HL-60/S4 treated with phorbol 12-myristate 13-acetate at 8.2 ng/mL for 4 days and 3 days (cell line): ENCODE measurements around the gene APLP1.

Source experiments
- in situ Hi-C: fragments of 300-500 bp; cut with MboI; formaldehyde crosslinking; loops from 2 replicates; pipeline ENCODE4 v1.15.0; 2022; ENCODE audit warnings: low sequenced_read_pairs

APLP1 gene

DNA sequence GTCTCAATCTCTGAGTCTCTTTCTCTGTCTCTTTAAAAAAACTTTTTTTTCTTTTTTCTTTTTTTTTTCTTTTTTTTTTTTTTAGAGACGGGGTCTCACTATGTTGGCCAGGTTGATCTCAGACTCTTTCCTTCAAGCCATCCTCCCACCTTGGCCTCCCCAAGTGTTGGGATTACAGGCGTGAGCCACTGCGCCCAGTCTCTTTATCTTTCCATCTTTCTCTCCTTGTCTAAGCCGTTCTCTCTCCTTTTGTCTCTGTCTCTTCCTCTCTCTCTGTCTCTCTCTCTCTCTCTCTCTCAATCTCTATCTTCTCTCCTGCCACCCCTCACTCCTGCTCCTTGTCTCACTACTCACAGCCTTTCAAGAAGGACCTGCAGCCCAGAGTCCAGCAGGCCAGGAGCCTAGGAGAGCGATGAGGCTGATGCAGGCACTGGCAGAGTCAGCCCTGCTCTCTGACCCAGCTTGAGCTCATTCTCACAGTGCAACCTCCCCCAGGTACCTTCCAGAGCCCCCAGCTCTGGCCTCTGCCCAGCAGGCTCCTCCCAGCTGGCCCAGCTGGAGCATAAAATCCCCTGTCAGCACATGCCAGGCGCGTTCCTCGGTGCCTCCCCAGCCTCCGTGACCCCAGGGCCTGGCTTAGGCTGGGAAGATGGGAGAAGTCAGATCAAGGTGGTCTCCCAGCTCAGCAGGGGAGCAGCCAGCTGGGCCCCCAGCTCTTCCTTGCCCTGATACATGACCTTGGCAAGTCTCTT, 16.2 kb upstream of the APLP1 start, which contains the start of gene NPHS1:
Gene NPHS1 (minus strand): TSS at position 476 of the 752 bp plus-strand sequence. CDS start 667 bp downstream, outside the sequence.
- in situ Hi-C loops, result no loop called here

DNA sequence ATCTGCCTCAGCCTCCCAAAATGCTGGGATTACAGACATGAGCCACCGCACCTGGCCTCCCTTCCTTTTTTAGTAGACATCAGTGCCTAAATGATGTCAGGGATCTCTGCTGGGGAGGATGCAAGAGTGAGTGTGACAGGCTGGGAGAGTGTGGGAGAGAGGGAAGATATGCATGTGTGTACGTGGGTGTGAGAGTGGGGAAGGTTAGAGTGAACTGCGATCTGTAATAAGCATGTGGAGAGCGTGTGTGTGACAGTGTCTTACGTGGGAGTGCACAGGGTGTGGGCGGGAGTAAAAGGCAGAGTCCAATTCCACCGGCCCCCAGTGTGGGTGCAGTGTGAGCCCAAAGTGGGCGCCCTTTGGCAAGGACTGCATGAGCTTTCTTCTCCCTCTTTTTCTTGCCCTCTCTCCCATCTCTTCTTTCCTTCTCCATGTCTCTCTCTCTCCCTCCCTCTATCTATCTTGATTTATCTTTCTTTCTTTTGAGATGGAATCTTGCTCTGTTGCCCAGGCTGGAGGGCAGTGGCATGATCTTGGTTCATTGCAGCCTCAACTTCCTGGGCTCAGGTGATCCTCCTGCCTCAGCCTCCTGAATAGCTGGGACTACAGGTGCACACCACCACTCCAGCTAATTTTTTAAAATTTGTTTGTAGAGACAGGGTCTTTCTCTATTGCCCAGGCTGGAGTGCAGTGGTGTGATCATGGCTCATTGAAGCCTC, 15.2 kb upstream of the APLP1 start:
- in situ Hi-C loops, result no loop called here

DNA sequence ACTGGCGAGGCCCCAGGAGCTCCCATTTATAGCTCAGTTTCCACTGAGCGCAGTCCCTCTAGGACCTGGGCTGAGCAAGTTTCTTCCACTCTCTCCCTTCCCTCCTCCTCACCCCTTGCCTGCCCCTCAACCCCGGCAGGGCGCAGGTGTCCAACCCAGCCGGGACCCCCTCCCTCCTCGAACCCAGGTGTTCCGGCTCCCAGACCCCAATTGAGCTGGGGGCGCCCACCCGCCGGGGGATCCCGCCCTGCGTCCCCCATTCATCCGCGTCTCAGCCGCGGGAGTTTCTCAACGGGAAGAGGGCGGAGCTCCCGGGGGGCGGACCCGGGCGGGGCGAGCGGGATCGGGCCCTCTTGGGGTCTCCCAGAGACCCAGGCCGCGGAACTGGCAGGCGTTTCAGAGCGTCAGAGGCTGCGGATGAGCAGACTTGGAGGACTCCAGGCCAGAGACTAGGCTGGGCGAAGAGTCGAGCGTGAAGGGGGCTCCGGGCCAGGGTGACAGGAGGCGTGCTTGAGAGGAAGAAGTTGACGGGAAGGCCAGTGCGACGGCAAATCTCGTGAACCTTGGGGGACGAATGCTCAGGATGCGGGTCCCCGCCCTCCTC, 11.7 kb upstream of the APLP1 start, which contains the start of gene KIRREL2:
Gene KIRREL2 (plus strand): TSS at position 366 of the 604 bp plus-strand sequence. CDS start 209 bp downstream, at position 575.
- in situ Hi-C loops, result no loop called here

DNA sequence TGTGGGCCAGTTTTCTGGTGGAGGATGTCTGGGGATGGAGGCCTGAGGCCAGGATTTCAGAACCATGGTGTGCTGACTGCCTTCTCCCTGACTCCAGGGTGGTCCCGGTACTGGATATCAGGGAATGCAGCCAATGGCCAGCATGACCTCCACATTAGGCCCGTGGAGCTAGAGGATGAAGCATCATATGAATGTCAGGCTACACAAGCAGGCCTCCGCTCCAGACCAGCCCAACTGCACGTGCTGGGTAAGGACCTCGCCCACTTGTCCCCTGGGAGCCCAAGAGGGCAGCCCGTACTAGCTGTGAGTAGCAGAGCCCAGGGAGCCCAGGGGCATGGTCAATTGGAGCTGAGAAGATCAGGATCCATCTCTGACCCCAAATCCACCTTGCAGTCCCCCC, 10.1 kb upstream of the APLP1 start:
- in situ Hi-C loops, result no loop called here

DNA sequence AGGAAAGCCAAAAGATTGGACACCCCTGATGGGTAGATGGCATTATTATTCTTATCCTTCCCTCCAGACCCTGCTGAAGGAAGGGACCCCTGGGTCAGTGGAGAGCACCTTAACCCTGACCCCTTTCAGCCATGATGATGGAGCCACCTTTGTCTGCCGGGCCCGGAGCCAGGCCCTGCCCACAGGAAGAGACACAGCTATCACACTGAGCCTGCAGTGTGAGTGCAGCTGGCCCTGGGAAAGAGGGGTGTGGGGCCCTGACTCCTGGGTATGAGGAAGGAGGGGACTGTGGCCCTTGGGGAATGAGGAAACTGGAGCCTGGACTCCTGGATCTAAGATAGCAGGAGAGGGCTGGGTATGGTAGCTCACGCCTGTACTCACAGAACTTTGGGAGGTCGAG, 9.0 kb upstream of the APLP1 start:
- in situ Hi-C loops, result no loop called here

DNA sequence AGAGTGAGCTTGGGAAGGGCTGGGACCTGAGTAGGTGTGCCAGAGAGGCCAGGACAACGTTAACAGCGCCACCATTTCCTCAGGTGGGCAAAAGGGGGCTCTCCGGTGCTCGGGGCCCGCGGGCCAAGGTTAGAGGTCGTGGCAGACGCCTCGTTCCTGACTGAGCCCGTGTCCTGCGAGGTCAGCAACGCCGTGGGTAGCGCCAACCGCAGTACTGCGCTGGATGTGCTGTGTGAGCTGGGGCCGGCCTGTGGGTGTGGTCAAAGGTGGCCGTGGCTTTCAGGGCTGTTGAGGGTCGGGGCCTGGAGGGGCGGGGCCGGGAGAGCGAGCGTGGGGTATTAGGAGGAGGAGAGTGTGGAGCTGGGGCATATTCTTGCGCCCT, 7.9 kb upstream of the APLP1 start:
- in situ Hi-C loops, result no loop called here

DNA sequence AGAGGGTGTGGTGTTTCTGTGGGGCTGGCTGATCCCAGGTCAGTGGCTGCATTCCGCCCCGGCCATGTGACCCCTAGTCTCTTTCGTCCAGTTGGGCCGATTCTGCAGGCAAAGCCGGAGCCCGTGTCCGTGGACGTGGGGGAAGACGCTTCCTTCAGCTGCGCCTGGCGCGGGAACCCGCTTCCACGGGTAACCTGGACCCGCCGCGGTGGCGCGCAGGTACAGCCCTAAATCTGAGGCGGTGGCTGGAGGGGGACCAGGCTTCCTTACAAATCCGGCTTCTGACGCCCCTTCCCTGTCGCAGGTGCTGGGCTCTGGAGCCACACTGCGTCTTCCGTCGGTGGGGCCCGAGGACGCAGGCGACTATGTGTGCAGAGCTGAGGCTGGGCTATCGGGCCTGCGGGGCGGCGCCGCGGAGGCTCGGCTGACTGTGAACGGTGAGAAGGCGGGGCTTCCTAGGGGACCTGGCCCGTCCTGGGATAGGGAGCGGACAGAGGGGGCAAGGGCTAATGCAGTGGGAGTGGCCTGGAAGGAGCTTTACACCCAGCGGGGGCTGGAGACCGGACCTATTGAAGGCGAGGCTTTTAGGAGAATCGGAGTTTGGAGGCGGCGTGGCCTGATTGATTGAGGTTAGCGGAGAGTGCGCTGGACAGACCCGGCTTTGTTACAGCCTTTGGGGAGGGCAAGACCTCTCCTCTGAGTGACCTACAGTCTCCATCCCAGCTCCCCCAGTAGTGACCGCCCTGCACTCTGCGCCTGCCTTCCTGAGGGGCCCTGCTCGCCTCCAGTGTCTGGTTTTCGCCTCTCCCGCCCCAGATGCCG, 7.3 kb upstream of the APLP1 start:
- in situ Hi-C loops, result no loop called here

DNA sequence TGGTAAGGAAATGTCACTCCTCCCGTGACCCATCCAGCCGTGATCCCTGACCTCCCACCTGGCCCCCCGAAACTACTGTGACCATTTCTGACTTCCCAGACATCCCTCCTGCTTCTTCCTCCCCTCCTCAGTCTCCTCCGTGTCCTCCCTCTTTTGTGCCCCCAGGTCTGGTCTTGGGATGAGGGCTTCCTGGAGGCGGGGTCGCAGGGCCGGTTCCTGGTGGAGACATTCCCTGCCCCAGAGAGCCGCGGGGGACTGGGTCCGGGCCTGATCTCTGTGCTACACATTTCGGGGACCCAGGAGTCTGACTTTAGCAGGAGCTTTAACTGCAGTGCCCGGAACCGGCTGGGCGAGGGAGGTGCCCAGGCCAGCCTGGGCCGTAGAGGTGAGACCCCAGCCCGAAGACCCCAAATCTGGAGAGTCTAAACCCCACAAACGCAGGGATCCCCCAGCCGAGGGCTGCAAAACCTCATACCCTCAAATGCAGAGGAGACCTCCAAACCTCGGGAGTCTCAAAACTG, 6.7 kb upstream of the APLP1 start:
- in situ Hi-C loops, result no loop called here

DNA sequence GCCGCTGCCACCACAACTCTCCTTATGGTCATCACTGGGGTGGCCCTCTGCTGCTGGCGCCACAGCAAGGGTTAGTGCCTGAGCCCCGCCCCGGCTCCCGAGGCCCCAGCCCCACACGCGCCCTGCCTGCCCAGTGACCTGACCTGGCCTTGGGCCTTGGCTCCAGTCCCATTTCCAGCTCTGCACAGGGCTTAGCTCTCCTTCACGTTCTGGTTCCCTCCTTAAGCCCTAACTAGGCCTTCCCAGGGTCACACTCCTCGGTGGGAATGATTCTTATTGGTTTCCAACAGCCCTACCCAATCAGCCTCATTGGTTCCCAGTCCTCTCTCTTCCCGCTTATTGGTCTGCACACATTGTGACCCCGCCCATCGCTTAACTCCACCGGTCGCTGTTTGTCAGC, 5.8 kb upstream of the APLP1 start:
- in situ Hi-C loops, result no loop called here

DNA sequence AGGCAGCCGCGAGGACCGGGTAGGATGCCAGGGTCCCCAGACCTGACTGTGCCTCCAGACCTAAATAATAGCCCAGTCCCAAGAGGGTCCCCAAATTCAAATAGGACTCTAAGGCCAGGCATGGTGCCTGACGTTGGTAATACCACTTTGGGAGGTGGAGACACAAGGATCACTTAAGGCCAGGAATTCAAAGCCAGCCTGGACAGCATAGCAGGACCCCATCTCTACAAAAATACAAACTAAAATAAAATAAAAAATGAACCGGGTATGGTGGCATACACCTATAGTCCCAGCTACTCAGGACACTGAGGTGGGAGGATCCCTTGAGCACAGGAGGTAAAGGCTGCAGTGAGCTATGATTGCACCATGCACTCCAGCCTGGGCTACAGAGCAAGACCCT, 5.4 kb upstream of the APLP1 start:
- in situ Hi-C loops, result no loop called here

DNA sequence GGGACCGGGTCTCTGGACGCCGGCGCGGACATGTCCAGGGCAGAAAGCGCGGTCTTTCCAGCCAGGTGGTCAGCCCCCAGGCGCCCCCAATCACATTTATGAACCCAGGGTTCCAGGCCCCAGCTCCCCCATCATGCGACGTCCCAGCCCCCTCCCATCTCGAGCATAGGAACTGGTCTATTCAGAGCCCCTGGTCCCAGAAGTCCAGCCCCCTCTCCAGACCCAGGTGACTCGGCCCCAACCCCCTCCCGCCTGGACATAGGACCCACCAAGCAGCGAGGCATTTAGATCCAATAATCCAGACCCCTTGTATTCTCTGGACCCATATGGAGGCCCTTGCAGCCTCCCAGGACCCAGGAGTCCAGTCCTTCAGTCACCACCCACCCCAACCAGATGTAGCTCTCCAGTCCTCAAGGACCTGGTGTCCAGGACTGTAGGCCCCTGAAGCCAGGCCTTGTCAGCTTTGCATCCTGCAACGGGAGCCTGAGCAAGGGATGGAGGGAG, 501 bp downstream of the APLP1 start:
- in situ Hi-C loops, result no loop called here

DNA sequence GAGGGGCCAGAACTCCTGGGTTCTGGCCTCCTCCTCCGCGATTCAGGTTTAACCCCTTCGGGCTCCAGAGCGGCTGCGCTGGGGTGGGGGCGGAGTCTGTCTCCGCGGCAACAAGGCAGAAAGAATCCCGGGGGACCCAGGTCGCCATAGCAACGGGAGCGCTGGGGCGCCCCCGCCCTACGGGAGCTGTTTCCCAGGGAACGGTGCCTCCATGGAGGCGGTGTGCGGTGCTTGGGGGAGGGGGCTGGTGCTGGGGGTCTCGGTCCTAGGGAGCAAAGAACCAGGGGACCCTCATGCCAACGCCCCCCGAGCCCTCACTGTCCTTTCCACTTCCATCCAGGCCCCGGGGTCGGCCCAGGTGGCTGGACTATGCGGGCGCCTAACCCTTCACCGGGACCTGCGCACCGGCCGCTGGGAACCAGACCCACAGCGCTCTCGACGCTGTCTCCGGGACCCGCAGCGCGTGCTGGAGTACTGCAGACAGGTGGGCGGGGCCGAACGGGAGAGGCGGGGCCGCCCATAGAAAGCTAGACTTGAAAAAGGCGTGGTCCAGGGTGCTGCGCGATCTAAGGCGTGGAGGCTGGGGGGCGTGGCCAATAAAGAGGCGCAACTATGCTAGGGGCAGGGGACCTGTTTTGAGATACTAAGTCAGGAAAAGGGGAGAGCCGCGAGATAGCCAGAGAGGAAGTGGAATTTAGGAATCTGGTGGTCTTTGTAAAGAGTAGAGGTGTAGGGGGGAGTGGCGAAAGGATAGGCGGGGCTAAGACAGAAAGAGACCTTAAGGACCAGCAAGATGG, 1.2 kb downstream of the APLP1 start:
- in situ Hi-C loops, result loop anchor here (10.0 kb wide), 1 partner anchor 65 kb away; the partner anchor contains the start of gene LRFN3

DNA sequence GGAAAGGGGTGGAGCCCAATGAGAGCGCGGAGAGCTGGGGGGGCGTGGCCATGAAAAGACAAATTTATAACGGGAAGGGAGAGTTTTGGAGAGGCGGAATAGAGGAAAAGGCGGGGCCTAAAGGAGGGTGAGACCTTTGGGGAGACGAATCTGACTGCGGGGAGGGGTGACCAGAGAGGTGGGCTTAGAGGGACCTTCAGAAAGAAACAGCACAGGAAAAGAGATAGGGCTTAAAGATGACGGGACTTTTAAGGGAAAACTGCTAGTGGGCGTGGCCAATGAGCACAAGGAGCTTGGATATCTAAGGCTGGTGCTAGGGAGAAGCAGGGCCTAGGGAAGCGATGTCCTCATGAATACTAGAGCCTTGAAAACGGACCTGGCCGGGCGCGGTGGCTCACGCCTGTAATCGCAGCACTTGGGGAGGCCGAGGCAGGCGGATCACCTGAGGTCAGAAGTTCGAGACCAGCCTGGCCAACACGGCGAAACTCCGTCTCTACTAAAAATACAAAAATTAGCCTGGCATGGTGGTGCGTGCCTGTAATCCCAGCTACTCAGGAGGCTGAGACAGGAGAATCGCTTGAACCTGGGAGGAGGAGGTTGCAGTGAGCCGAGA, 1.9 kb downstream of the APLP1 start:
- in situ Hi-C loops, result loop anchor here (10.0 kb wide), 1 partner anchor 65 kb away; the partner anchor contains the start of gene LRFN3

DNA sequence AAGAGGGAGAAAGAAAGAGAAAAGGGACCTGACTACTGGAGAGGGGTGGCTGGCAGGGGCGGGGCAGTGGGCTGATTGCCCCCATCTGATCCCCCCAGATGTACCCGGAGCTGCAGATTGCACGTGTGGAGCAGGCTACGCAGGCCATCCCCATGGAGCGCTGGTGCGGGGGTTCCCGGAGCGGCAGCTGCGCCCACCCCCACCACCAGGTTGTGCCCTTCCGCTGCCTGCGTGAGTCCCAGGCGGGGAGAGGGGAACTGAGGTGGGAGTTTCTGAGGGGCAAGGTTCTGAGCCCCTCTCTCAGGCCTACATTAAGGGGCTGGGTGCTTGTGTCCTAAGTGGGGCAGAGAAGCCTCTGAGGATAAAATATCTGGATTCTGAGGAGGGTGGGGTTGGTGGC, 2.4 kb downstream of the APLP1 start:
- in situ Hi-C loops, result loop anchor here (10.0 kb wide), 1 partner anchor 64 kb away; the partner anchor contains the start of gene LRFN3

DNA sequence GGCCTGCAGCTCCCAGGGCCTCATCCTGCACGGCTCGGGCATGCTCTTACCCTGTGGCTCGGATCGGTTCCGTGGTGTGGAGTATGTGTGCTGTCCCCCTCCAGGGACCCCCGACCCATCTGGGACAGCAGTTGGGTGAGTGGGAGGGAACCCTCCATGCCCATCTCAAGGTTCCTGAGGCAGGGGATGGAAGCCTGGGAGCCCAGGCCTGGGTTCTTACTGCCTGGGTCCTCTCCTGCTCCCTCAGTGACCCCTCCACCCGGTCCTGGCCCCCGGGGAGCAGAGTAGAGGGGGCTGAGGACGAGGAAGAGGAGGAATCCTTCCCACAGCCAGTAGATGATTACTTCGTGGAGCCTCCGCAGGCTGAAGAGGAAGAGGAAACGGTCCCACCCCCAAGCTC, 3.2 kb downstream of the APLP1 start:
- in situ Hi-C loops, result loop anchor here (10.0 kb wide), 1 partner anchor 63 kb away; the partner anchor contains the start of gene LRFN3

DNA sequence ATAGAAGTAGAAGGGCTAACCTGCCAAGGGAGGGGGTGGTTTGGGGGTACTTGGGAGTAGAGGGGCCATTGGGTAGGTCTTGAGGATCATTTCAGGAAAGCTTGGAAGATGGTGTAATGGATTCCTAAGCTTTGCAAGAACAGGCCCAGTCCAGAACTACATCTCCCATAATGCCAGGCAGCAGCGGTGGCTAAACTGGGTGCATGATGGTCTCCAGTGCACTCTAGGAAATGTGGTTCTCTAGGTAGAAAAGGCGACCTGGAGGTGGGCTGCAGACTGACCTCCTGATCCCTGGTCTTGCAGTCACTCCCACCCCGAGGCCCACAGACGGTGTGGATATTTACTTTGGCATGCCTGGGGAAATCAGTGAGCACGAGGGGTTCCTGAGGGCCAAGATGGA, 3.8 kb downstream of the APLP1 start:
- in situ Hi-C loops, result loop anchor here (10.0 kb wide), 1 partner anchor 63 kb away; the partner anchor contains the start of gene LRFN3

DNA sequence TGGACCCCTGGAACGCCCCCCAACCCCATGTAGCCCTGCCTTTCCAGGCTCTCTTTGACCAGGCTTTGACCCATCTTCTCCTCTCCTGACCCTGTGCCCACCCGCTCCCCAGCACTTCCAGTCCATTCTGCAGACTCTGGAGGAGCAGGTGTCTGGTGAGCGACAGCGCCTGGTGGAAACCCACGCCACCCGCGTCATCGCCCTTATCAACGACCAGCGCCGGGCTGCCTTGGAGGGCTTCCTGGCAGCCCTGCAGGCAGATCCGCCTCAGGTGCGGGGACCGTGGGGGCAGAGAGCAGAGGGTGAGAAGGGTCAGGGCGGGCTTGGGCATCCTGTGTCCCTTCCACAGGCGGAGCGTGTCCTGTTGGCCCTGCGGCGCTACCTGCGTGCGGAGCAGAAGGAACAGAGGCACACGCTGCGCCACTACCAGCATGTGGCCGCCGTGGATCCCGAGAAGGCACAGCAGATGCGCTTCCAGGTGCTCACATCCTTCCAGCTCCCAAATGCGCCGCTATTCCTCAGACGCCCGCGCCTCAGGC, 6.1 kb downstream of the APLP1 start:
- in situ Hi-C loops, result loop anchor here (10.0 kb wide), 1 partner anchor 60 kb away; the partner anchor contains the start of gene LRFN3

DNA sequence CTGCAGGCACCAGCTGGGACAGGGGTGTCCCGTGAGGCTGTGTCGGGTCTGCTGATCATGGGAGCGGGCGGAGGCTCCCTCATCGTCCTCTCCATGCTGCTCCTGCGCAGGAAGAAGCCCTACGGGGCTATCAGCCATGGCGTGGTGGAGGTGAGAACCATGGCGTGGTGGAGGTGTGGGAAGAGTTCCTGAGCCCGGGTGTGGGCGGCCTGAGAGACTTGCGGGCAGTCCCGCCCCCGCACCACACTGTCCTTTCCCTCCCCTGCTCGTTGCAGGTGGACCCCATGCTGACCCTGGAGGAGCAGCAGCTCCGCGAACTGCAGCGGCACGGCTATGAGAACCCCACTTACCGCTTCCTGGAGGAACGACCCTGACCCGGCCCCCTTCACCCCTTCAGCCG, 10.7 kb downstream of the APLP1 start:
- in situ Hi-C loops, result loop anchor here (10.0 kb wide), 1 partner anchor 56 kb away; the partner anchor contains the start of gene LRFN3
